ENCODE measurements around the gene PAFAH1B2.
A peak's percentile ranks its signal among the peaks of the same experiment; 100 is the strongest.

Gene PAFAH1B2

GRCh38 chr11:117143871-117144476 lies at the start of gene PAFAH1B2:
Gene PAFAH1B2 (plus strand): TSS chr11:117144287. CDS start chr11:117152448, 8,161 bp downstream.
- no peak for TF ChIP-seq CTCF (IDR thresholded peaks at IDR 0.05)
- DNase-seq (ENCODE audit: low spot score) = peak; percentile 96
- Histone ChIP-seq H3K27ac (peak within 1 kb of the TSS; percentile 93 to 98), H3K4me3 (peak within 1 kb of the TSS; percentile 92)

- Histone ChIP-seq H3K4me3 (peak overlapping the region; percentile 99), H3K27ac (peak overlapping the region; percentile 54 to 99)
- no peak for DNase-seq (ENCODE audit: low spot score)
- TF ChIP-seq CTCF (IDR thresholded peaks at IDR 0.05) = no peak
Measured at GRCh38 chr11:117094776-117095175, 49.3 kb upstream of the PAFAH1B2 start.

GRCh38 chr11:117095284-117096161 lies 48.6 kb upstream of the PAFAH1B2 start:
- peak overlapping the region; percentile 99 for H3K4me3 ChIP-seq
- DNase-seq (ENCODE audit: low spot score) = no peak
- no peak for TF ChIP-seq CTCF (IDR thresholded peaks at IDR 0.05)
- peak overlapping the region; percentile 99 for H3K27ac ChIP-seq

GRCh38 chr11:117096201-117096991 lies 47.7 kb upstream of the PAFAH1B2 start:
- Histone ChIP-seq H3K27ac (peak overlapping the region; percentile 99), H3K4me3 (peak overlapping the region; percentile 99)
- no peak for TF ChIP-seq CTCF (IDR thresholded peaks at IDR 0.05)
- DNase-seq (ENCODE audit: low spot score) = no peak

- peak overlapping the region; percentile 99 for H3K27ac ChIP-seq
- TF ChIP-seq CTCF (IDR thresholded peaks at IDR 0.05) = no peak
- no peak for DNase-seq (ENCODE audit: low spot score)
- peak overlapping the region; percentile 99 for H3K4me3 ChIP-seq
Measured at GRCh38 chr11:117097014-117097388, 47.1 kb upstream of the PAFAH1B2 start.

- peak overlapping the region; percentile 99 for H3K27ac ChIP-seq
- DNase-seq (ENCODE audit: low spot score) = peak; percentile 83
- TF ChIP-seq CTCF (IDR thresholded peaks at IDR 0.05) = no peak
- peak overlapping the region; percentile 99 for H3K4me3 ChIP-seq
Measured at GRCh38 chr11:117097389-117098268, 46.5 kb upstream of the PAFAH1B2 start.

All from coronary artery (tissue), 2 donors.